ENCODE data around the gene RHBG.
"Not testable (repeated sequence)": the region's sequence is repeated elsewhere in the genome, so short reads cannot be mapped to it uniquely, and the experiment has no call there.

RHBG gene

GRCh38 chr1:156368889-156369684 lies at the start of gene RHBG:
RHBG (plus strand) TSS chr1:156369211; CDS start chr1:156369250, 39 bp downstream.
- no peak for DNase-seq (ENCODE audit: low read depth in 2 of 2, low spot score in 1 of 2)

- no peak for DNase-seq (ENCODE audit: low read depth in 2 of 2, low spot score in 1 of 2)
Observed at GRCh38 chr1:156319664-156320063, 49.3 kb upstream of the RHBG start.

GRCh38 chr1:156320560-156320959 lies 48.5 kb upstream of the RHBG start:
- DNase-seq (ENCODE audit: low read depth in 2 of 2, low spot score in 1 of 2): no peak

GRCh38 chr1:156323179-156323578 lies 45.8 kb upstream of the RHBG start:
- DNase-seq (ENCODE audit: low read depth in 2 of 2, low spot score in 1 of 2): not testable (repeated sequence)

GRCh38 chr1:156336242-156336641 lies 32.8 kb upstream of the RHBG start:
- DNase-seq (ENCODE audit: low read depth in 2 of 2, low spot score in 1 of 2): no peak

GRCh38 chr1:156337052-156337887 lies 31.7 kb upstream of the RHBG start:
- DNase-seq (ENCODE audit: low read depth in 2 of 2, low spot score in 1 of 2): no peak

- no peak for DNase-seq (ENCODE audit: low read depth in 2 of 2, low spot score in 1 of 2)
Observed at GRCh38 chr1:156337888-156338179, 31.2 kb upstream of the RHBG start.

GRCh38 chr1:156338180-156338976 lies 30.6 kb upstream of the RHBG start, which contains the start of the genes CCT3 and TSACC:
CCT3 (minus strand) TSS chr1:156338292; CDS start chr1:156338184, 108 bp downstream.
TSACC (plus strand) TSS chr1:156338526; CDS start chr1:156339758, 1,232 bp downstream.
- DNase-seq (ENCODE audit: low read depth in 2 of 2, low spot score in 1 of 2): peak; percentile 96 to 97

GRCh38 chr1:156342166-156342955 lies 26.6 kb upstream of the RHBG start:
- DNase-seq (ENCODE audit: low read depth in 2 of 2, low spot score in 1 of 2): no peak

GRCh38 chr1:156344409-156344808 lies 24.6 kb upstream of the RHBG start:
- DNase-seq (ENCODE audit: low read depth in 2 of 2, low spot score in 1 of 2): no peak

GRCh38 chr1:156346035-156346434 lies 23.0 kb upstream of the RHBG start:
- DNase-seq (ENCODE audit: low read depth in 2 of 2, low spot score in 1 of 2): not testable (repeated sequence)

- DNase-seq (ENCODE audit: low read depth in 2 of 2, low spot score in 1 of 2): no peak
Observed at GRCh38 chr1:156346636-156347035, 22.4 kb upstream of the RHBG start.

GRCh38 chr1:156347331-156347730 lies 21.7 kb upstream of the RHBG start:
- DNase-seq (ENCODE audit: low read depth in 2 of 2, low spot score in 1 of 2): no peak

GRCh38 chr1:156352481-156352880 lies 16.5 kb upstream of the RHBG start:
- DNase-seq (ENCODE audit: low read depth in 2 of 2, low spot score in 1 of 2): not testable (repeated sequence)

GRCh38 chr1:156356262-156356874 lies 12.6 kb upstream of the RHBG start:
- DNase-seq (ENCODE audit: low read depth in 2 of 2, low spot score in 1 of 2): no peak

- DNase-seq (ENCODE audit: low read depth in 2 of 2, low spot score in 1 of 2): peak in 1 of 2 donors; percentile 37
Observed at GRCh38 chr1:156356875-156357534, 12.0 kb upstream of the RHBG start.

- DNase-seq (ENCODE audit: low read depth in 2 of 2, low spot score in 1 of 2): no peak
Observed at GRCh38 chr1:156357977-156358376, 11.0 kb upstream of the RHBG start.

GRCh38 chr1:156358641-156359040 lies 10.4 kb upstream of the RHBG start:
- DNase-seq (ENCODE audit: low read depth in 2 of 2, low spot score in 1 of 2): no peak

GRCh38 chr1:156359249-156359648 lies 9.8 kb upstream of the RHBG start:
- no peak for DNase-seq (ENCODE audit: low read depth in 2 of 2, low spot score in 1 of 2)

- no peak for DNase-seq (ENCODE audit: low read depth in 2 of 2, low spot score in 1 of 2)
Observed at GRCh38 chr1:156359973-156360372, 9.0 kb upstream of the RHBG start.

Measured in stimulated activated CD8-positive, alpha-beta memory T cell treated with anti-CD3 and anti-CD28 coated beads, Interleukin-4, amount 100 ng/mL, for 4 hours (primary cell).